OCI-LY7 (cell line): ENCODE results near the gene TGM1. TPM values are rescaled to one million over a fixed set of nuclear protein-coding genes. Genes with fewer than 3 reads are reported as not detected.

ENCODE experiments used
- BruUV-seq: library from RNA; stranded (reverse); fragments of 400-500 nt; replicated peaks from 2 replicates; lab custom pipeline; 2021; lab: Mats Ljungman, UMichigan
- CTCF ChIA-PET: fragments of 300-600 bp; sonication (Branson Sonifier 250); formaldehyde crosslinking; loops from one replicate; lab custom pipeline; 2022; ENCODE audit warnings: antibody characterized with exemption; ENCODE audit not compliant: unreplicated experiment; lab: Charles Lee
- POLR2A ChIA-PET: fragments of 300-600 bp; sonication (Branson Sonifier 250); formaldehyde crosslinking; loops from one replicate; lab custom pipeline; 2022; ENCODE audit warnings: antibody characterized with exemption; lab: Charles Lee
- DNase-seq: peaks from one replicate; pipeline ENCODE4 v3.0.0-alpha.2; 2015; ENCODE audit warnings: low spot score
- H2AFZ ChIP-seq: fragments of 200-600 bp; sonication (generic), shearing (Covaris generic); 2 replicates; pipeline ENCODE4 v1.6.1; 2014; ENCODE audit warnings: mild to moderate bottlenecking, antibody characterized with exemption, low read length, moderate library complexity
- H3K27ac ChIP-seq: fragments of 200-600 bp; sonication (generic); 2 replicates; pipeline ENCODE4 v1.5.1; 2014; ENCODE audit warnings: mixed run types, low read depth, mild to moderate bottlenecking, moderate library complexity, low read length, inconsistent platforms; ENCODE audit not compliant: poor library complexity, severe bottlenecking
- H3K36me3 ChIP-seq: fragments of 200-600 bp; sonication (generic); 2 replicates; pipeline ENCODE4 v1.6.1; 2014; ENCODE audit warnings: mild to moderate bottlenecking, antibody characterized with exemption, low read length, moderate library complexity, mixed read lengths; ENCODE audit not compliant: insufficient read depth
- H3K4me1 ChIP-seq: fragments of 200-600 bp; sonication (generic); 2 replicates; pipeline ENCODE4 v1.5.1; 2014; ENCODE audit warnings: mild to moderate bottlenecking, low read length; ENCODE audit not compliant: insufficient read depth, poor library complexity, severe bottlenecking
- H3K4me2 ChIP-seq: fragments of 200-600 bp; sonication (generic); 2 replicates; pipeline ENCODE4 v1.6.1; 2014; ENCODE audit warnings: mild to moderate bottlenecking, low read length
- H3K4me3 ChIP-seq: fragments of 200-600 bp; sonication (generic); 2 replicates; pipeline ENCODE4 v1.5.1; 2014; ENCODE audit warnings: mild to moderate bottlenecking, low read depth, low read length; ENCODE audit not compliant: poor library complexity, severe bottlenecking
- H3K79me2 ChIP-seq: fragments of 200-600 bp; sonication (generic); 2 replicates; pipeline ENCODE4 v1.6.1; 2016; ENCODE audit warnings: low read depth, mild to moderate bottlenecking, low read length, moderate library complexity, mixed read lengths; ENCODE audit not compliant: insufficient read depth
- H3K9me2 ChIP-seq: fragments of 200-600 bp; sonication (generic); 2 replicates; pipeline ENCODE4 v1.6.1; 2016; ENCODE audit warnings: mild to moderate bottlenecking, low read length, mixed read lengths; ENCODE audit not compliant: insufficient read depth
- H3K9me3 ChIP-seq: fragments of 200-600 bp; sonication (generic); 2 replicates; pipeline ENCODE4 v1.6.1; 2014; ENCODE audit warnings: mild to moderate bottlenecking, mixed run types, low read length, mixed read lengths
- H4K20me1 ChIP-seq: fragments of 200-600 bp; sonication (generic); 2 replicates; pipeline ENCODE4 v1.6.1; 2014; ENCODE audit warnings: mild to moderate bottlenecking, antibody characterized with exemption, low read length, moderate library complexity, mixed read lengths; ENCODE audit not compliant: insufficient read depth
- CTCF ChIP-seq: fragments of 200-600 bp; sonication (generic); conservative IDR thresholded peaks from 2 replicates; pipeline ENCODE4 v1.5.1; 2014; ENCODE audit warnings: mild to moderate bottlenecking, antibody characterized with exemption, low read length, moderate library complexity, mixed read lengths
- EZH2phosphoT487 ChIP-seq: fragments of 200-600 bp; sonication (generic); IDR thresholded peaks from 2 replicates; pipeline ENCODE4 v1.6.1; 2018; ENCODE audit warnings: low read depth, borderline replicate concordance, mild to moderate bottlenecking, mixed run types, antibody characterized with exemption, low read length, moderate library complexity, mixed read lengths
- intact Hi-C: fragments of 100-400 bp; cut with micrococcal nuclease; formaldehyde crosslinking; loops from one replicate; pipeline ENCODE4 v1.10.0; 2022; ENCODE audit not compliant: unreplicated experiment
- total RNA-seq, 2 experiments: library from RNA; depleted of rRNA in 1 of 2; stranded (reverse); fragments of >200 nt in 1 of 2; shearing (Covaris generic) in 1 of 2; gene quantifications; 2 replicates each; pipeline ENCODE4 v1.2.3, GENCODE V29; 2014 to 2022

The TGM1 gene
- total RNA-seq, 2 experiments from 2014 or later, result 5.2 to 5.4 TPM

GRCh38 chr14:24282736-24283135 is 19.8 kb upstream of the TGM1 start:
- TF ChIP-seq EZH2phosphoT487 (no peak), CTCF (no peak)
- no TSS peak for BruUV-seq

GRCh38 chr14:24281636-24282035 is 18.7 kb upstream of the TGM1 start:
- TF ChIP-seq CTCF, result no peak
- no peak for TF ChIP-seq EZH2phosphoT487

More at GRCh38 chr14:24282736-24283135, 19.8 kb upstream of the TGM1 start:
- no peak for DNase-seq
- Histone ChIP-seq H3K27ac (no peak overlapping the region), H2AFZ (no peak overlapping the region), H3K4me3 (no peak overlapping the region), H4K20me1 (no peaks in the 10 kb centered on the region), H3K9me3 (no peaks in the 10 kb centered on the region), H3K4me2 (no peak overlapping the region), H3K79me2 (no peaks in the 10 kb centered on the region), H3K4me1 (peaks cover 7% of the 10 kb centered on the region), H3K36me3 (no peaks in the 10 kb centered on the region), H3K9me2 (no peaks in the 10 kb centered on the region)
- intact Hi-C loops, result no loop called here
- CTCF ChIA-PET, result interaction anchor here (0.8 kb wide), 1 partner anchor 21 kb away, joined by 3 read pairs; no protein-coding TSS in a partner anchor
- POLR2A ChIA-PET, result interaction anchor here (1.0 to 1.4 kb wide), 2 partner anchors 35 to 39 kb away, joined by 4 to 5 read pairs; no protein-coding TSS in a partner anchor

GRCh38 chr14:24280797-24281460 is 18.0 kb upstream of the TGM1 start:
- Histone ChIP-seq H3K27ac (no peak overlapping the region), H3K79me2 (no peaks in the 10 kb centered on the region), H3K4me1 (peaks cover 7% of the 10 kb centered on the region), H3K9me2 (no peaks in the 10 kb centered on the region), H2AFZ (no peak overlapping the region), H3K4me2 (no peak overlapping the region), H4K20me1 (no peaks in the 10 kb centered on the region), H3K9me3 (no peaks in the 10 kb centered on the region), H3K36me3 (no peaks in the 10 kb centered on the region), H3K4me3 (no peak overlapping the region)
- no TSS peak for BruUV-seq
- TF ChIP-seq CTCF (no peak), EZH2phosphoT487 (no peak)
- intact Hi-C loops, result no loop called here
- no peak for DNase-seq
- ChIA-PET CTCF (interaction anchor here (0.6 to 0.7 kb wide), 2 partner anchors 38 to 145 kb away, joined by 3 read pairs; partner anchors contain the start of gene PSME1), POLR2A (interaction anchor here (0.9 kb wide), 1 partner anchor 38 kb away, joined by 3 read pairs; the partner anchor contains the start of gene TINF2)

More at GRCh38 chr14:24281636-24282035, 18.7 kb upstream of the TGM1 start:
- no peak overlapping the region for H3K27ac ChIP-seq
- no peak overlapping the region for H3K4me3 ChIP-seq
- intact Hi-C loops, result no loop called here
- ChIA-PET POLR2A (no interaction called here), CTCF (no interaction called here)
- H4K20me1 ChIP-seq, result no peaks in the 10 kb centered on the region
- no peak overlapping the region for H2AFZ ChIP-seq
- no peak overlapping the region for H3K4me2 ChIP-seq
- no peaks in the 10 kb centered on the region for H3K9me3 ChIP-seq
- H3K79me2 ChIP-seq, result no peaks in the 10 kb centered on the region
- no TSS peak for BruUV-seq
- peaks cover 7% of the 10 kb centered on the region for H3K4me1 ChIP-seq
- no peaks in the 10 kb centered on the region for H3K9me2 ChIP-seq
- H3K36me3 ChIP-seq, result no peaks in the 10 kb centered on the region
- DNase-seq, result no peak
